Dedifferentiated amniotic fluid mesenchymal stem cell (primary cell): Measurements from ENCODE around the gene ZNF2.
"Not testable (repeated sequence)": the region's sequence is repeated elsewhere in the genome, so short reads cannot be mapped to it uniquely, and the experiment has no call there.

Experiments used
- DNase-seq: peaks from one replicate; pipeline ENCODE4 v3.0.0-alpha.2; 2016; ENCODE audit errors: extremely low spot score

ZNF2 gene

GRCh38 chr2:95165371-95166064 is at the start of gene ZNF2:
Gene ZNF2 (plus strand): TSS chr2:95165809. CDS start chr2:95176227, 10,418 bp downstream.
- peak; percentile 97 for DNase-seq

DNA sequence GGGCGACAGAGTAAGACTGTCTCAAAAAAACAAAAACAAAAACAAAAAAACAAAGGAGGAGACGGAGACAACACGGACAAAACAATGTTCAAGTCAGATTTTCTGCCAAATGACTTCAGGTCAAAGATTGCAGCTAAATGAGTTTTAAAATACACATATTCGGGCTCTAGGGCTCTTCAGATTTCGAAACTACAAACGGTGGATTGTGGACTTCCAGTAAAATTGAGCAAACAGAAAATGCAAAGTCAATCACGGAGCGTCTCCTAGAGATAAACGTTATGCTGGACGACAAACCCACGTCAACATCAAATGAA is 44.6 kb upstream of the ZNF2 start:
- peak; percentile 33 for DNase-seq

GRCh38 chr2:95121407-95122196 is 44.0 kb upstream of the ZNF2 start, which contains the start of gene MRPS5:
Gene MRPS5 (minus strand): TSS chr2:95121808. CDS start chr2:95121791, 17 bp downstream.
- DNase-seq: peak; percentile 58

GRCh38 chr2:95122197-95122551 is 43.4 kb upstream of the ZNF2 start:
- no peak for DNase-seq

GRCh38 chr2:95138702-95139101 is 26.9 kb upstream of the ZNF2 start:
- DNase-seq: no peak

DNA sequence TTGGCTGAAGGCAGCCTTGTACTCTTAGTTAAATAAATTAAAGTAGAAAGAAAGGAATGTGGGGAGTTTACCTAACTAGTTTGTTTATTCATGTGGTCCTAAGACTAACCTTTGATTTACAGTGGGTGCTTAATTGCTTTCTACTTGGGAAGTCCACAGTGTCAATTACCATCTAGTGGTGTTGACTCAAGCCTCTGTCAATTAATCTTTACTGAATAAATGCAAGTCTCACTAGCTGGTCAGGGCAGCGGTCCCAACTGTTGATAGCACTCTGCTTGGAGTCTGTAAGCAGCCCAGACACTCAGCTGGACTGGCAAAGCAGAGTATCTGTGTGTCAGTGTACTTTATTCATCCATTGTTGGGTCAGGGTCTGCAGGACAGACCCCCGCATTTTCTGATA is 21.8 kb upstream of the ZNF2 start:
- no peak for DNase-seq

DNA sequence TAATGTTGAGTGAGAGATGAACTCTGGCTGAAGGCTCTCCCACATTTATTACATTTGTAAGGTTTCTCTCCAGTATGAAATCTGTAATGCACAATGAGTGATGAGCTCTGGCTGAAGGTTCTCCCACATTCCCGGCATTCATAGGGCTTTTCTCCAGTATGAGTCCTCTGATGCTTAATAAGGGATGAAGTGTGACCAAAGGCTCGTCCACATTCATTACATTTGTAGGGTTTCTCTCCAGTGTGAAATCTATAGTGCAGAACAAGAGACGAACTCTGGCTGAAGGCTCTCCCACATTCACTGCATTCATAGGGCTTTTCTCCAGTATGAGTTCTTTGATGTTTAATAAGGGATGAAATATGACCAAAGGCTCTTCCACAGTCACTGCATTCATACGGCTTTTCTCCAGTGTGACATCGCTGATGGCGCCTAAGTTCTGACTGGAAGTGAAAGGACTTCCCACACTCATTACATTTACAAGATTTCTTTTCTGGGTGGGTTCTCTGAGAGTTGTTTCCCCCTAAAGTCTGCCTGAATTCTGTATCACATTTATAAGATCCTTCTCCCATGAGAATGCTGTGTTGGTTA is 16.1 kb upstream of the ZNF2 start:
- no peak for DNase-seq

GRCh38 chr2:95158441-95158840 is 7.2 kb upstream of the ZNF2 start:
- DNase-seq: no peak

- DNase-seq: no peak
Measured at GRCh38 chr2:95158891-95159619, 6.6 kb upstream of the ZNF2 start.

DNA sequence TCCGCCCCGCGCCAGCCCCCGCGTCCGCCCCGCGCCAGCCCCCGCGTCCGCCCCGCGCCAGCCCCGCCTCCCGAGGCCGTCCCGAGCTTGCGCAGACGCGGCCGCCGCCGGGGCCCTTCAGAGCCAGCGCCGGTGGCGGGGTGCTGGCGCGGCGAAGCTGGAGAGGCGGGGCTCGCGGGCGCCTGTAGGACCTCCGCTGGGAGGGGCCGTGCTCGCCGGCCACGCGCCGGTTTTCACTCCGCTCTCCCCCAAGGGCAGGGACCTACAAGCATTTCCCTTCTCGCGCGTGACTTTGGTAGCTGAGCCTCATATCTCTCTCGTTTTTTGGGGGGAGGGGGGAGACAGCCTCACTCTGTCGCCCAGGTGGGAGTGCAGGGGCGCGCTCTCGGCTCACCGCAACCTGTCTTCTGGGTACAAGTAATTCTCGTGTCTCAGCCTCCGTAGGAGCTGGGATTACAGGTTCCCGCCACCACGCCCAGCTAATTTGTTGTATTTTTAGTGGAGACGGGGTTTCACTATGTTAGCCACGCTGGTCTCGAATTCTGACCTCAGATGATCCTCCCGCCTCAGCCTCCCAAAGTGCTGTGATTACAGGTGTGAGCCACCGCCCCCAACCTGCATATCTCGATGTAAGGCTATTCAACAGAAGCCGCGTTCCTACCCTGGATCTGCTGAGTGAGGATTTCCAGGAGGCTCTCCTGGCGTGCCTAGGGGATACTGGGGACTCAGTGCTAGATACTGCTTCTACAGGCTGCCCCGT is 5.7 kb upstream of the ZNF2 start, which contains the start of gene ZNF514:
ZNF514 (minus strand) TSS at position 159 of the 760 bp plus-strand sequence. CDS start 6,595 bp downstream, outside the sequence.
- DNase-seq: peak; percentile 36

DNA sequence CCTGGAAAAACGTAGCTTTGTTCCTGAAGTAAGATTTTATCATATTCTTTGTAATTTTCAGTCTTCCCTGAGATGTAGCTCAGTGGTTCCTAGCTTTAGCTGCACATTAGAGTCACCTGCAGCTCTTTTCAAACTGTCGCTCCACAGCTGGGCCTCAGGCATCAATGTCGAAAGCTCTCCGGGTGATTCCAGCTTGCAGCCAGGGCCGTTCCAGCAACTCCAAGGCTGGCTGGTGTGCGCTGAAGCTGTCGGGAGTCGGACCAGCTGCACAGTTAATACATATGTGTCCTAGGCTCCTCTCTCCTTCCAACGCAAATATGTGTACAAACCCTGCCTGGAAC is 609 bp upstream of the ZNF2 start:
- DNase-seq: no peak

GRCh38 chr2:95166065-95166763 is 605 bp downstream of the ZNF2 start:
- no peak for DNase-seq

DNA sequence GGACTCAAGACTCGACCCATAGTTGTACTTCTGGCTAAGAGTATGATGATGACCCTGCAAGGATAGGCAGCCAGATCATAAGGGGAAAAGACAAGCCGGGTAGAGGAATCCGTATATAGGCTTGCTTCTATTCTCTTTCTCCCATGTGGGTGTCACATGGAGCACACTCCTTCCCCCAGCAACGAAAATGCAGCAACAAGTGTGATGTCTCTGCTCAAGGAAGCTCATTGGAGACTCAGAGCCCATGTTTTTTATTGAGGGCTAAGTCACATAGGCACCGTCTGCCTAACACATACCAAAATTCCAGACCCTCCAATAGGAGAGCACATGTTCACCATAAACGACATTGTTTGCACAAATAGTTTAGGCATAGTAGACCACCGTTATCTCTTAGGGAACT is 6.3 kb downstream of the ZNF2 start:
- DNase-seq: no peak

GRCh38 chr2:95174031-95174542 is 8.5 kb downstream of the ZNF2 start:
- DNase-seq: no peak

DNA sequence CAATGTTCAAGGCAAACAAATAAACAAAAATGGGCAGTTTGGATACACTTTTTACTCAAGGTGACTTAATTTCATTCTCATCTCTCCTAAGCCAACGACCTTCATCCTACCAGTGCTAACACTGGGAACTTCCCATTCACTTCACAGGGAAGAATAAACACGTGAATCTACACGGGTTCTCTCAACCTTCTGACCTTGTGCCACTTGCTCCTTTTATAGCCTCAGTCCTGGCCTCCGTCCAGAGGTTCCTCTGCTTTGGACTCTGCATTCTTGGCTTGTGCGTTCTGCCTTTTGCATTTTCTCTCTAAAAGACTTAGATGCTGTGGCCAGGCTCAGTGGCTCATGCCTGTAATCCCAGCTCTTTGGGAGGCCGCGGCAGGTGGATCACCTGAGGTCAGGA is 13.8 kb downstream of the ZNF2 start:
- DNase-seq: no peak

DNA sequence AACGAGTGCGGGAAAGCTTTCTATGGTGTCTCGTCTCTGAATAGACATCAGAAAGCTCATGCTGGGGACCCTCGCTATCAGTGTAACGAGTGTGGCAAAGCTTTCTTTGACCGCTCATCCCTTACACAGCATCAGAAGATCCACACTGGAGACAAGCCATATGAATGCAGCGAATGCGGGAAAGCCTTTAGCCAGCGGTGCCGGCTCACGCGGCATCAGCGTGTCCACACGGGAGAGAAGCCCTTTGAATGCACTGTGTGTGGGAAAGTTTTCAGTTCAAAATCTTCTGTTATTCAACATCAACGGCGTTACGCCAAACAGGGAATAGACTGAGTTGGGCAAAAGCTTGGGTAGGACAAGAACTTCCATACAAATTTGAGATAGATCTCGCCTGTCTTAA is 16.2 kb downstream of the ZNF2 start:
- DNase-seq: no peak

GRCh38 chr2:95185197-95185596 is 19.6 kb downstream of the ZNF2 start:
- DNase-seq: no peak

GRCh38 chr2:95185973-95186372 is 20.4 kb downstream of the ZNF2 start:
- no peak for DNase-seq

DNA sequence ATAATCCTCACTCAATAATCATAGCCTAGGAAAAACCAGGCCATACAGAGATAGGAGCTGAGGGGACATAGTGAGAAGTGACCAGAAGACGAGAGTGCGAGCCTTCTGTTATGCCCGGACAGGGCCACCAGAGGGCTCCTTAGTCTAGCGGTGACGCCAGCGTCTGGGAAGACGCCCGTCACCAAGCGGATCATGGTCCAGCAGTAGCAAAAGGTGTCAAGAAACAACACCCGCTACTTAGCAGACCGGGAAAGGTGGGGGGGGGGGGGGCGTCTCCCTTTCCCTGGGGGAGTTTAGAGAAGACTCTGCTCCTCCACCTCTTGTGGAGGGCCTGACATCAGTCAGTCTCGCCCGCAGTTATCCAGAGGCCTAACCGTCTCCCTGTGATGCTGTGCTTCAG is 27.3 kb downstream of the ZNF2 start:
- DNase-seq: not testable (repeated sequence)

DNA sequence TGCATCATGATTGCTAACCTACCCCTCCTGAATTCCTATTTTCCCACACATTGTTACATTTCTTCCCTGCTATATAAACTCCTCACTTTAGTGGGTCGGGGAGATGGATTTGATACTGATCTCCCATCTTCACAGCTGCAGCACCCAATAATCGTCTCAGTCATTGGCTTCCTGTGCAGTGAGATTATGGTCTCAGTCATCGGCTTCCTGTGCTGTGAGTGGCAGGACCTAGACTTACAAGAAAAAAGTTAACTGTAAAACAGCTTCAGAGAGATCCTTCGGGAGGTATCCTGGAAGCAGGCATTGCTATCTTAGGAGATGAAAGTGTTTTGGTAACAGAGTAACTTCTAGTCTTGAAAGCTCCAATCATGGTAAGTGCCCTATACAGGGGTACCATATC is 38.3 kb downstream of the ZNF2 start:
- no peak for DNase-seq

DNA sequence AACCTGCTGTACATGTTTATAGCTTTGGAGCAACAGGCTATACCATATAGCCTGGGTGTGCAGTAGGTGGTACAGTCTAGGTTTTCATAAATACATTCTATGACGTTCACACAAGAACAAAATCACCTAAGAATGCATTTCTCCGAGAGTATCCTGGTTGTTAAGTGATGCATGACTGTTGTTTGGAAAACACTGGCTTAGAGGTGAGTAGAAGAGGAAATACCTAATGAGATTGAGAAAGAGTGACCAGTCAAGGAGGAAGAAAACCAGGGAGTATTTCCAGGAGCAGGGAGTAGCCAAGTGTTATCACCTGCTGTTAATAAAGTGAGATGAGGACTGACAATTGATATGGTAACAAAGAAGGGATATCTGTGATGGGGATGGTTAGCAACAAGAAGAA is 38.8 kb downstream of the ZNF2 start:
- no peak for DNase-seq
